Endothelial cell of umbilical vein (primary cell): ENCODE data around the gene ZNF3. TPM values are rescaled to one million over a fixed set of nuclear protein-coding genes. Genes with fewer than 3 reads are reported as not detected.

Experiments used
- BruUV-seq: library from RNA; stranded (reverse); fragments of 400-500 nt; replicated peaks from 2 replicates; lab custom pipeline; 2021; lab: Mats Ljungman, UMichigan
- CTCF ChIA-PET: fragments of 300-600, 350-600 bp; sonication (Branson Sonifier 250); formaldehyde crosslinking; loops from one replicate; lab custom pipeline; 2021; ENCODE audit warnings: antibody characterized with exemption, inconsistent platforms; lab: Charles Lee
- POLR2A ChIA-PET: fragments of 300-600, 350-600 bp; sonication (Branson Sonifier 250); formaldehyde crosslinking; loops from one replicate; lab custom pipeline; 2021; ENCODE audit warnings: antibody characterized with exemption, inconsistent platforms; lab: Charles Lee
- DNase-seq: peaks from one replicate; pipeline ENCODE4 v3.0.0-alpha.2; 2011; ENCODE audit warnings: low read depth, low spot score
- FAIRE-seq: peaks from 2 replicates; lab custom pipeline; 2011; peaks lifted over from hg19 to GRCh38; lab: Jason Lieb, UNC
- H2AFZ ChIP-seq: 2 replicates; pipeline ENCODE4 v1.6.0; 2012; ENCODE audit warnings: low read depth, low read length, control low read depth, inconsistent platforms
- H3K27ac ChIP-seq: 2 replicates; pipeline ENCODE4 v1.5.1; 2011; ENCODE audit warnings: low read depth, mild to moderate bottlenecking, control low read depth, low read length, moderate library complexity; ENCODE audit not compliant: insufficient read depth
- H3K27me3 ChIP-seq, 2 experiments: 2 replicates each; pipeline versions ENCODE4 v1.6.0 to v1.6.1; 2011; ENCODE audit warnings: low read length in 2 of 2, mixed read lengths in 1 of 2; ENCODE audit not compliant: control insufficient read depth in 2 of 2, insufficient read depth in 2 of 2
- H3K36me3 ChIP-seq, 2 experiments: 2 replicates in 1 of 2; 3 replicates in 1 of 2; pipeline ENCODE4 v1.5.1; 2011; ENCODE audit warnings: low read length in 2 of 2, mild to moderate bottlenecking in 1 of 2, moderate library complexity in 1 of 2; ENCODE audit not compliant: control insufficient read depth in 2 of 2, insufficient read depth in 2 of 2; ENCODE audit errors: extremely low read depth in 1 of 2
- H3K4me1 ChIP-seq: 3 replicates; pipeline ENCODE4 v1.5.1; 2011; ENCODE audit warnings: mild to moderate bottlenecking, low read length; ENCODE audit not compliant: control insufficient read depth, insufficient read depth; ENCODE audit errors: extremely low read depth
- H3K4me2 ChIP-seq: 2 replicates; pipeline ENCODE4 v1.6.1; 2011; ENCODE audit warnings: low read length, control low read depth, mixed read lengths; ENCODE audit not compliant: insufficient read depth
- H3K4me3 ChIP-seq, 3 experiments: fragments of 200-600 bp in 1 of 3; sonication (generic), shearing (Covaris generic) in 1 of 3; replicated peaks in 1 of 3; 2 replicates each; pipeline ENCODE4 v1.5.1; 2011 to 2016; ENCODE audit warnings: control low read depth in 3 of 3, low read length in 3 of 3, mild to moderate bottlenecking in 2 of 3, inconsistent platforms in 1 of 3, low read depth in 1 of 3, moderate library complexity in 1 of 3; ENCODE audit not compliant: insufficient read depth in 1 of 3
- H3K79me2 ChIP-seq: 2 replicates; pipeline ENCODE4 v1.6.0; 2012; ENCODE audit warnings: low read length, inconsistent platforms; ENCODE audit not compliant: control insufficient read depth, insufficient read depth
- H3K9ac ChIP-seq: replicated peaks from 2 replicates; pipeline ENCODE3; 2011; ENCODE audit warnings: low read length, control low read depth; ENCODE audit not compliant: insufficient read depth; ENCODE audit errors: extremely low read depth
- H3K9me1 ChIP-seq: replicated peaks from 3 replicates; pipeline ENCODE4 v1.6.0; 2011; ENCODE audit warnings: mild to moderate bottlenecking, low read length; ENCODE audit not compliant: control insufficient read depth, insufficient read depth; ENCODE audit errors: extremely low read depth
- H3K9me3 ChIP-seq: replicated peaks from 2 replicates; pipeline ENCODE4 v1.5.1; 2012; ENCODE audit warnings: low read length, inconsistent platforms; ENCODE audit not compliant: control insufficient read depth, insufficient read depth
- H4K20me1 ChIP-seq: replicated peaks from 2 replicates; pipeline ENCODE3; 2011; ENCODE audit warnings: mild to moderate bottlenecking, low read length; ENCODE audit not compliant: control insufficient read depth, insufficient read depth; ENCODE audit errors: extremely low read depth
- EZH2 ChIP-seq: IDR thresholded peaks from 2 replicates; pipeline ENCODE4 v1.6.1; 2012; ENCODE audit warnings: borderline replicate concordance, low read depth, mild to moderate bottlenecking, moderate library complexity, low read length, inconsistent platforms; ENCODE audit not compliant: severe bottlenecking
- FOS ChIP-seq: IDR thresholded peaks from 2 replicates; pipeline ENCODE4 v1.6.1; 2011; ENCODE audit warnings: mild to moderate bottlenecking, low read length, moderate library complexity, borderline replicate concordance; ENCODE audit not compliant: insufficient read depth
- GATA2 ChIP-seq: IDR thresholded peaks from 2 replicates; pipeline ENCODE4 v1.7.0; 2011; ENCODE audit warnings: low read depth, mild to moderate bottlenecking, moderate library complexity, mixed read lengths, low read length; ENCODE audit not compliant: insufficient read length, insufficient read depth
- JUN ChIP-seq: IDR thresholded peaks from 2 replicates; pipeline ENCODE4 v1.6.1; 2011; ENCODE audit warnings: borderline replicate concordance, low read depth; ENCODE audit not compliant: insufficient read length, insufficient read depth
- MYC ChIP-seq: IDR thresholded peaks from one replicate; pipeline ENCODE4 v1.6.1; 2011; ENCODE audit warnings: mild to moderate bottlenecking, low read depth, low read length
- POLR2A ChIP-seq: IDR thresholded peaks from 2 replicates; pipeline ENCODE4 v1.6.1; 2012; ENCODE audit warnings: low read depth, mild to moderate bottlenecking, control low read depth, low read length
- POLR2AphosphoS5 ChIP-seq: IDR thresholded peaks from 2 replicates; pipeline ENCODE4 v1.6.1; 2012; ENCODE audit warnings: low read depth, mild to moderate bottlenecking, control low read depth, low read length, moderate library complexity; ENCODE audit not compliant: insufficient read depth
- dilution Hi-C: fragments of 300-500 bp; cut with MboI; formaldehyde crosslinking; loops from one replicate; pipeline ENCODE4 v1.15.0; 2019; ENCODE audit warnings: low sequenced_read_pairs; ENCODE audit not compliant: extremely low pct_ligation_motif_present
- intact Hi-C: fragments of 100-400 bp; cut with micrococcal nuclease; formaldehyde crosslinking; loops from one replicate; pipeline ENCODE4 v1.10.0; 2022
- polyA plus RNA-seq, 4 experiments: library from polyadenylated mRNA; depleted of rRNA in 3 of 4; stranded (reverse) in 3 of 4; unstranded in 1 of 4; fragments of >200 nt; gene quantifications; 2 replicates each; pipeline versions ENCODE4 v1.2.1 to v1.2.3, GENCODE V29; 2011 to 2012; ENCODE audit warnings: missing spikeins in 1 of 4
- total RNA-seq: library from RNA; stranded (reverse); gene quantifications from 2 replicates; pipeline ENCODE4 v1.2.3, GENCODE V29; 2021
- TF ChIP-seq, protein P1 (sequence below), 2 donors: IDR thresholded peaks; 1 replicate in 1 of 2; 2 replicates in 1 of 2; pipeline ENCODE4 v1.5.1; 2011; ENCODE audit warnings: low read length in 2 of 2, mild to moderate bottlenecking in 2 of 2, moderate library complexity in 2 of 2, control low read depth in 1 of 2, inconsistent platforms in 1 of 2, low read depth in 1 of 2; ENCODE audit not compliant: insufficient read depth in 1 of 2; ENCODE audit errors: extremely low read depth in 1 of 2
- TF ChIP-seq, protein P2 (sequence below): IDR thresholded peaks from 2 replicates; pipeline ENCODE4 v1.6.1; 2011; ENCODE audit not compliant: insufficient read depth, insufficient read length

ZNF3 gene
- total and polyA plus RNA-seq, 2 donors (not counting 3 experiments of a cell fraction or from before 2014, with no cell fraction given), result 21.8 to 30.9 TPM

- H3K4me3 ChIP-seq, result no peak overlapping the region
- no peak overlapping the region for H2AFZ ChIP-seq
- H3K9me3 ChIP-seq, result no peaks in the 10 kb centered on the region
- DNase-seq, result no peak
- CTCF ChIA-PET, result no interaction called here
- dilution Hi-C loops, result no loop called here
- no peaks in the 10 kb centered on the region for H3K9me1 ChIP-seq
- H3K4me2 ChIP-seq, result no peak overlapping the region
- H4K20me1 ChIP-seq, result no peaks in the 10 kb centered on the region
- no peaks in the 10 kb centered on the region for H3K27me3 ChIP-seq
- peaks cover 8% of the 10 kb centered on the region for H3K79me2 ChIP-seq
- POLR2A ChIA-PET, result no interaction called here
- intact Hi-C loops, result no loop called here
- peaks cover 5% of the 10 kb centered on the region for H3K4me1 ChIP-seq
- no peak overlapping the region for H3K9ac ChIP-seq
- TF ChIP-seq, protein P1, sequence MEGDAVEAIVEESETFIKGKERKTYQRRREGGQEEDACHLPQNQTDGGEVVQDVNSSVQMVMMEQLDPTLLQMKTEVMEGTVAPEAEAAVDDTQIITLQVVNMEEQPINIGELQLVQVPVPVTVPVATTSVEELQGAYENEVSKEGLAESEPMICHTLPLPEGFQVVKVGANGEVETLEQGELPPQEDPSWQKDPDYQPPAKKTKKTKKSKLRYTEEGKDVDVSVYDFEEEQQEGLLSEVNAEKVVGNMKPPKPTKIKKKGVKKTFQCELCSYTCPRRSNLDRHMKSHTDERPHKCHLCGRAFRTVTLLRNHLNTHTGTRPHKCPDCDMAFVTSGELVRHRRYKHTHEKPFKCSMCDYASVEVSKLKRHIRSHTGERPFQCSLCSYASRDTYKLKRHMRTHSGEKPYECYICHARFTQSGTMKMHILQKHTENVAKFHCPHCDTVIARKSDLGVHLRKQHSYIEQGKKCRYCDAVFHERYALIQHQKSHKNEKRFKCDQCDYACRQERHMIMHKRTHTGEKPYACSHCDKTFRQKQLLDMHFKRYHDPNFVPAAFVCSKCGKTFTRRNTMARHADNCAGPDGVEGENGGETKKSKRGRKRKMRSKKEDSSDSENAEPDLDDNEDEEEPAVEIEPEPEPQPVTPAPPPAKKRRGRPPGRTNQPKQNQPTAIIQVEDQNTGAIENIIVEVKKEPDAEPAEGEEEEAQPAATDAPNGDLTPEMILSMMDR (IDR thresholded peaks at IDR 0.05; ENCODE audit: extremely low read depth in 1 of 2, insufficient read depth in 1 of 2, low read depth in 1 of 2, low read length in 2 of 2), result no peak
- TF ChIP-seq FOS (no peak), MYC (no peak), GATA2 (no peak), POLR2A (no peak), EZH2 (no peak), POLR2AphosphoS5 (no peak), JUN (no peak)
- TF ChIP-seq, protein P2, sequence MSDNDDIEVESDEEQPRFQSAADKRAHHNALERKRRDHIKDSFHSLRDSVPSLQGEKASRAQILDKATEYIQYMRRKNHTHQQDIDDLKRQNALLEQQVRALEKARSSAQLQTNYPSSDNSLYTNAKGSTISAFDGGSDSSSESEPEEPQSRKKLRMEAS, result no peak
- peaks cover 2 to 18% of the 10 kb centered on the region in 2 experiments for H3K36me3 ChIP-seq
- no TSS peak for BruUV-seq
- H3K27ac ChIP-seq, result no peak overlapping the region
- FAIRE-seq, result no peak
Measured at GRCh38 chr7:100115026-100115425, 33.5 kb upstream of the ZNF3 start.
